Stimulated activated naive CD4-positive, alpha-beta T cell treated with Interleukin-2 at 50 U/mL for 16 hours (primary cell): ENCODE measurements around the gene SEMA5A.
"Not testable (repeated sequence)": the region's sequence is repeated elsewhere in the genome, so short reads cannot be mapped to it uniquely, and the experiment has no call there.

ENCODE experiments used
- DNase-seq: peaks from one replicate; lab custom pipeline; 2025; lab: John Stamatoyannopoulos, UW

SEMA5A gene

GRCh38 chr5:9440517-9440916 lies 105.4 kb downstream of the SEMA5A start:
- no peak for DNase-seq

GRCh38 chr5:9439531-9440292 lies 106.2 kb downstream of the SEMA5A start:
- no peak for DNase-seq

GRCh38 chr5:9438596-9439354 lies 107.1 kb downstream of the SEMA5A start:
- DNase-seq = no peak

- no peak for DNase-seq
These were observed 108.1 kb downstream of the SEMA5A start for GRCh38 chr5:9437741-9438240.

- no peak for DNase-seq
These were observed 114.2 kb downstream of the SEMA5A start for GRCh38 chr5:9431496-9432258.

- no peak for DNase-seq
These were observed 114.8 kb downstream of the SEMA5A start for GRCh38 chr5:9431151-9431495.

- no peak for DNase-seq
These were observed 115.6 kb downstream of the SEMA5A start for GRCh38 chr5:9430306-9430705.

- DNase-seq = no peak
These were observed 116.1 kb downstream of the SEMA5A start for GRCh38 chr5:9429691-9430215.

- DNase-seq = no peak
These were observed 117.6 kb downstream of the SEMA5A start for GRCh38 chr5:9428272-9428671.

- DNase-seq = no peak
These were observed 120.2 kb downstream of the SEMA5A start for GRCh38 chr5:9425710-9426109.

GRCh38 chr5:9423571-9423970 lies 122.3 kb downstream of the SEMA5A start:
- DNase-seq = no peak

- no peak for DNase-seq
These were observed 124.0 kb downstream of the SEMA5A start for GRCh38 chr5:9421884-9422283.

- no peak for DNase-seq
These were observed 126.1 kb downstream of the SEMA5A start for GRCh38 chr5:9419794-9420193.

GRCh38 chr5:9415566-9415965 lies 130.3 kb downstream of the SEMA5A start:
- DNase-seq = no peak

GRCh38 chr5:9415091-9415490 lies 130.8 kb downstream of the SEMA5A start:
- no peak for DNase-seq

- no peak for DNase-seq
These were observed 134.7 kb downstream of the SEMA5A start for GRCh38 chr5:9411142-9411541.

GRCh38 chr5:9409413-9409960 lies 136.4 kb downstream of the SEMA5A start:
- DNase-seq = no peak

- no peak for DNase-seq
These were observed 136.9 kb downstream of the SEMA5A start for GRCh38 chr5:9408964-9409363.

- DNase-seq = no peak
These were observed 140.6 kb downstream of the SEMA5A start for GRCh38 chr5:9405196-9405754.

- no peak for DNase-seq
These were observed 143.9 kb downstream of the SEMA5A start for GRCh38 chr5:9401786-9402472.

GRCh38 chr5:9399783-9400182 lies 146.1 kb downstream of the SEMA5A start:
- DNase-seq = not testable (repeated sequence)
